ENCODE measurements around the gene KCNJ2. TPM values are rescaled to one million over a fixed set of nuclear protein-coding genes. Genes with fewer than 3 reads are reported as not detected.

Gene KCNJ2
- total RNA-seq, 4 donors from 2014 or later, result 2.7 to 18.0 (median 6.7) TPM

DNA sequence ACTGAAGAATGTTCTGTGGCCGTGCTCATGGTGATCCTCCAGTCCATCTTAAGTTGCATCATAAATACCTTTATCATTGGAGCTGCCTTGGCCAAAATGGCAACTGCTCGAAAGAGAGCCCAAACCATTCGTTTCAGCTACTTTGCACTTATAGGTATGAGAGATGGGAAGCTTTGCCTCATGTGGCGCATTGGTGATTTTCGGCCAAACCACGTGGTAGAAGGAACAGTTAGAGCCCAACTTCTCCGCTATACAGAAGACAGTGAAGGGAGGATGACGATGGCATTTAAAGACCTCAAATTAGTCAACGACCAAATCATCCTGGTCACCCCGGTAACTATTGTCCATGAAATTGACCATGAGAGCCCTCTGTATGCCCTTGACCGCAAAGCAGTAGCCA lies 36.8 kb upstream of the KCNJ2 start:
- peaks cover 0 to 22% (median 6%) of the 10 kb centered on the region in 4 donors for H3K4me1 ChIP-seq
- H3K27me3 ChIP-seq, result no peaks in the 10 kb centered on the region
- no peaks in the 10 kb centered on the region for H3K36me3 ChIP-seq
- no peak overlapping the region for H3K27ac ChIP-seq
- DNase-seq (ENCODE audit: low spot score in 2 of 2), result no peak
- 96% methylated on average over 11 of the region's 11 CpGs for WGBS, 2 donors
- no peak for TF ChIP-seq EP300 (IDR thresholded peaks at IDR 0.05)
- TF ChIP-seq POLR2A (IDR thresholded peaks at IDR 0.05), result no peak
- TF ChIP-seq, protein P1, sequence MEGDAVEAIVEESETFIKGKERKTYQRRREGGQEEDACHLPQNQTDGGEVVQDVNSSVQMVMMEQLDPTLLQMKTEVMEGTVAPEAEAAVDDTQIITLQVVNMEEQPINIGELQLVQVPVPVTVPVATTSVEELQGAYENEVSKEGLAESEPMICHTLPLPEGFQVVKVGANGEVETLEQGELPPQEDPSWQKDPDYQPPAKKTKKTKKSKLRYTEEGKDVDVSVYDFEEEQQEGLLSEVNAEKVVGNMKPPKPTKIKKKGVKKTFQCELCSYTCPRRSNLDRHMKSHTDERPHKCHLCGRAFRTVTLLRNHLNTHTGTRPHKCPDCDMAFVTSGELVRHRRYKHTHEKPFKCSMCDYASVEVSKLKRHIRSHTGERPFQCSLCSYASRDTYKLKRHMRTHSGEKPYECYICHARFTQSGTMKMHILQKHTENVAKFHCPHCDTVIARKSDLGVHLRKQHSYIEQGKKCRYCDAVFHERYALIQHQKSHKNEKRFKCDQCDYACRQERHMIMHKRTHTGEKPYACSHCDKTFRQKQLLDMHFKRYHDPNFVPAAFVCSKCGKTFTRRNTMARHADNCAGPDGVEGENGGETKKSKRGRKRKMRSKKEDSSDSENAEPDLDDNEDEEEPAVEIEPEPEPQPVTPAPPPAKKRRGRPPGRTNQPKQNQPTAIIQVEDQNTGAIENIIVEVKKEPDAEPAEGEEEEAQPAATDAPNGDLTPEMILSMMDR (IDR thresholded peaks at IDR 0.05), result no peak
- H3K4me3 ChIP-seq, result no peak overlapping the region
- no peaks in the 10 kb centered on the region for H3K9me3 ChIP-seq

DNA sequence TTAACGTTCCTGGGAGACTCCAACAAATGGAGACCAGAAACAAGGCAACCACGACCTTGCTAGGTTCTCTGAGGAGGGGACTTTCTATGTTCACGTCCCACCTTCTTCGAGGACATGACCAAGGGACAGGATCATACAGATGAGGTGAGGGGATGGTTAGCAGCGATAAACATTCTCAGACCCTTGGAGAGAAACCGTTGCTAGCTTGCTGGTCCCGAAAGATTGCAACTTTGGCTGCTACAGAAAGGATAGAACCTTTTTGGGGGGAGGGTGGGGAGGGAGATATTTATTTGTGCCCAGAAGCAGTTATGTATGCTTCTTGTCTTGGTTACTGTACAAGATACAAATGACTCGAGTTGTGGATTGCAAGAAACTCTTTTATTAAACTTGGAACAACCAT lies 35.3 kb upstream of the KCNJ2 start:
- no peaks in the 10 kb centered on the region for H3K36me3 ChIP-seq
- H3K4me3 ChIP-seq, result no peak overlapping the region
- no peak overlapping the region for H3K27ac ChIP-seq
- H3K9me3 ChIP-seq, result no peaks in the 10 kb centered on the region
- H3K27me3 ChIP-seq, result no peaks in the 10 kb centered on the region
- TF ChIP-seq, protein P1 (IDR thresholded peaks at IDR 0.05), result no peak
- H3K4me1 ChIP-seq, result peaks cover 0 to 37% (median 13%) of the 10 kb centered on the region in 4 donors
- DNase-seq (ENCODE audit: low spot score in 2 of 2), result no peak
- WGBS, 2 donors, result 80 to 82% methylated on average over 8 of the region's 8 CpGs

DNA sequence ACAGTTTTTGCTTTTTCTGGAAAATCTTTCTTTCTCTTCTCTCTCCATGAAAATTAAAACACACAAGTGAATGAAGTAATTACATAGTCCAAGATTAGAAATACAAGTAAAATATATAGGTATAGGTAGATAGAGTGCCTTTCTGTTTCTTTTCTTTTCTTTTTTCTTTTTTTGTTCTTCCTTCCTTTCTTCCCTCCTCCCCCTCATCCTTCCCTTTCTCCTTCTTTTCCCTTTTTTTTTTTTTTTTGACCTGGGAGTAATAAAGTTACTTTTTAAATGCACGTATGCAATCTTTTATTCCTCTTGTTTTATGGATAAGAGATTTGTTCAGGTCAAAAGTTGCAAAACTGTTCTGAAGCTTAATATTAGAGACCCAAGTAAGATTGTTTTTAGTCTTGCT lies 34.6 kb upstream of the KCNJ2 start:
- no peak for DNase-seq (ENCODE audit: low spot score in 2 of 2)
- peaks cover 0 to 45% (median 14%) of the 10 kb centered on the region in 4 donors for H3K4me1 ChIP-seq
- no peak overlapping the region for H3K27ac ChIP-seq
- 82 to 97% methylated on average over 1 of the region's 1 CpG for WGBS, 2 donors
- TF ChIP-seq, protein P1 (IDR thresholded peaks at IDR 0.05), result no peak
- TF ChIP-seq EP300 (IDR thresholded peaks at IDR 0.05) (no peak), POLR2A (IDR thresholded peaks at IDR 0.05) (no peak)
- H3K27me3 ChIP-seq, result no peaks in the 10 kb centered on the region
- H3K9me3 ChIP-seq, result no peaks in the 10 kb centered on the region
- H3K4me3 ChIP-seq, result no peak overlapping the region
- no peaks in the 10 kb centered on the region for H3K36me3 ChIP-seq

DNA sequence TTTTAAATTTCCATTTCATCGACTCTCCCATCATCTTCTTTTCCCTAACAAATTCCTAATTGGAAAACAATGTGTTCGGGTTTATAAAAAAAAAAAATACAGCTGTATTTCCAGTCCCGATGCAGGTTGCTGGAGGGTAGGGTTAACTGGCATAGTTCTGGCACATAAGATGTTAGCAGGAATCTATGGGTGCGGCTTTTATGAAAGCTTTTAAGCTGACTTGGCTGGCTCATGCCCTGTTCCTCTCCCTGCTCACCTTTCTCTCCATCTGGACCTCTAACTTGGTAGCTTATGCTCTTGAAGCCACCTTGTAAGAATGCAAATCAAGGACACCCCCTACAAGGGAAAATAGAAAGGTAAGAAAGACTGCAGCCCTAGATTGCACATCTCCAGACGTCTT lies 33.2 kb upstream of the KCNJ2 start:
- H3K4me1 ChIP-seq, result peaks cover 0 to 38% (median 14%) of the 10 kb centered on the region in 4 donors
- no peak overlapping the region for H3K4me3 ChIP-seq
- no peak for TF ChIP-seq POLR2A (IDR thresholded peaks at IDR 0.05)
- TF ChIP-seq, protein P1 (IDR thresholded peaks at IDR 0.05), result no peak
- TF ChIP-seq EP300 (IDR thresholded peaks at IDR 0.05), result no peak
- H3K9me3 ChIP-seq, result no peaks in the 10 kb centered on the region
- H3K27me3 ChIP-seq, result no peaks in the 10 kb centered on the region
- H3K36me3 ChIP-seq, result no peaks in the 10 kb centered on the region
- H3K27ac ChIP-seq, result peak overlapping the region in 1 of 4 donors; percentile 89
- DNase-seq (ENCODE audit: low spot score in 2 of 2), result no peak
- WGBS, 2 donors, result 85 to 88% methylated on average over 5 of the region's 5 CpGs

DNA sequence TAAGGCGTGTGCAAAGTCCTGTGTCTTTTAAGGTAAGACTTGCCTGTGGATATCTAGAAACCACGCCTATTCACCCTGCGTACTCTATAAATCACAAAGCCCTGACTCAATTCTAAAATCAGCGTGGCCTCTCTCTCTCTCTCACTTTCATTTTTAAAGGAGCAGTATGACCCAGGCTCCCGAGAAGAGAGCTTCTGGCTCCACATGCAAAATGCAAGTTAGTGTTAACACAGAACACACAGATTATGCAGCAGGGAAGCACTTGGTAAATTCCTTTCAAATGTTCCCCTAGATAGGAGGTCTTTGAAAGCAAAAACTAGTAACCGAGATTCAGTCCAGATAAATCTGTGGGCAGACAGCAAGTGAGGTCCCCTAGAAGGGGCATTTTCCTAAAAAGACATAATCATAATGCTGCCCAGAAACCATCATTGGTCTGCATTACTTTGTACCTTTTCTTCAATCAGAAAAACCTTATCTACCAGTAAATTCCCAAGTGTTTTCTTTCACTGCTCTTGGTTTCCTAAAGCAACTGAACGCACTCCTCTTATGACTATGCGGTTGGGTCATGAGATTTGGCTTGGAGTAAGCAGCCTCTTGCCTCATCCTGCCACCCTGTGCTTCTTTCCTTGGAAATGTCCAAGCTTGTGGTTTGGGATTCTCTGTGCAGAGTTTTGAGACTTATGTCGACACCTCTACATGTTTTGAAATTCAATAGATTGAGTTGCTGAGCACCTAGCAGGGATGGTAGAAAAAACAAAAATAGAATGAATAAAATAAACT lies 31.7 kb upstream of the KCNJ2 start:
- TF ChIP-seq POLR2A (IDR thresholded peaks at IDR 0.05), result peak in 1 of 2 donors; percentile 21
- TF ChIP-seq, protein P1 (IDR thresholded peaks at IDR 0.05), result no peak
- TF ChIP-seq EP300 (IDR thresholded peaks at IDR 0.05), result peak; percentile 41 to 97
- Histone ChIP-seq H3K27ac (peak overlapping the region; percentile 57 to 89 (median 76)), H3K4me3 (peak overlapping the region; percentile 10 to 46 (median 32)), H3K9me3 (no peaks in the 10 kb centered on the region), H3K4me1 (peaks cover 0 to 38% (median 14%) of the 10 kb centered on the region in 4 donors), H3K27me3 (no peaks in the 10 kb centered on the region), H3K36me3 (no peaks in the 10 kb centered on the region)
- 14 to 17% methylated on average over 9 of the region's 9 CpGs for WGBS, 2 donors
- DNase-seq (ENCODE audit: low spot score in 2 of 2), result peak; percentile 49 to 84

Data from tibial nerve (tissue), 4 donors.